RWPE2 (cell line): ENCODE data around the gene GRB14.

Source experiments
- ATAC-seq: fragments of 200-7000 bp; cut with Tn5 transposase; 3 replicates; pipeline ENCODE4 v1.9.1; 2021; ENCODE audit warnings: low read depth
- DNase-seq: peaks from one replicate; pipeline ENCODE4 v3.0.0-alpha.2; 2020; ENCODE audit warnings: low spot score
- H3K27ac ChIP-seq: fragments of 450-650 bp; 2 replicates; pipeline ENCODE4 v1.5.1; 2017; ENCODE audit warnings: mild to moderate bottlenecking; ENCODE audit not compliant: poor library complexity, severe bottlenecking
- H3K27me3 ChIP-seq: fragments of 250-450 bp; sonication (Bioruptor Pico); 2 replicates; pipeline ENCODE4 v1.5.1; 2021; ENCODE audit warnings: mild to moderate bottlenecking, moderate library complexity; ENCODE audit not compliant: insufficient read depth, poor library complexity, severe bottlenecking
- H3K36me3 ChIP-seq: fragments of 250-450 bp; sonication (Bioruptor Pico); 2 replicates; pipeline ENCODE4 v1.5.1; 2020; ENCODE audit warnings: low read depth, mild to moderate bottlenecking, moderate library complexity
- H3K4me1 ChIP-seq: fragments of 250-450 bp; sonication (Bioruptor Pico); 2 replicates; pipeline ENCODE4 v1.5.1; 2021; ENCODE audit warnings: mild to moderate bottlenecking, moderate library complexity; ENCODE audit not compliant: insufficient read depth, poor library complexity, severe bottlenecking
- H3K4me3 ChIP-seq: fragments of 250-450 bp; sonication (Bioruptor Pico); 2 replicates; pipeline ENCODE4 v1.5.1; 2021; ENCODE audit warnings: mild to moderate bottlenecking, moderate library complexity; ENCODE audit not compliant: severe bottlenecking
- H3K9me3 ChIP-seq: fragments of 250-450 bp; sonication (Bioruptor Pico); 2 replicates; pipeline ENCODE4 v1.5.1; 2021; ENCODE audit warnings: mild to moderate bottlenecking, moderate library complexity; ENCODE audit not compliant: severe bottlenecking
- TF ChIP-seq, protein P1 (sequence below): fragments of 450-650 bp; IDR thresholded peaks from one replicate; pipeline ENCODE4 v1.5.1; 2017; ENCODE audit warnings: mild to moderate bottlenecking, moderate library complexity; ENCODE audit not compliant: poor library complexity, severe bottlenecking

GRB14 gene

DNA sequence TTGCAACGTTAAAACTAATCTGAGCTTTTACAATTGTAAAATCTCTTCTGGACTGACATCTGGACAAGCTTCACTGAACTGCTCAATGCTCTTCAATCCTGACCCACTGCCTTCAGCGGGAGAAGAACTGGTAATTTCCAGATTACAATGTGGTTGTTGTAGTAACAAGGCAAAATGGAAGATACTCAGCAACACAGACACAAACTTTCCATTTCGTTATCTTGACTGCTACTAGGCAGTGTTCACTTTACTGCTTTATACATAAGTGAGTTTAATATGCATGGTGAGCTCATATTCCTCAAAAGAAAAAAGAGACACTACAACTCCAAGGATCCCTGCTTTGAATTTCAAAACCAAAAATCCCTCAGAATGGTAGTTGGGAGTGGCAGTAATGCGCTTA is 51.9 kb downstream of the GRB14 start:
- Histone ChIP-seq H3K9me3 (no peaks in the 10 kb centered on the region), H3K4me1 (no peaks in the 10 kb centered on the region), H3K27ac (no peak overlapping the region), H3K4me3 (no peak overlapping the region), H3K27me3 (no peaks in the 10 kb centered on the region), H3K36me3 (no peaks in the 10 kb centered on the region)
- DNase-seq (no peak), ATAC-seq (no peak)
- TF ChIP-seq, protein P1, sequence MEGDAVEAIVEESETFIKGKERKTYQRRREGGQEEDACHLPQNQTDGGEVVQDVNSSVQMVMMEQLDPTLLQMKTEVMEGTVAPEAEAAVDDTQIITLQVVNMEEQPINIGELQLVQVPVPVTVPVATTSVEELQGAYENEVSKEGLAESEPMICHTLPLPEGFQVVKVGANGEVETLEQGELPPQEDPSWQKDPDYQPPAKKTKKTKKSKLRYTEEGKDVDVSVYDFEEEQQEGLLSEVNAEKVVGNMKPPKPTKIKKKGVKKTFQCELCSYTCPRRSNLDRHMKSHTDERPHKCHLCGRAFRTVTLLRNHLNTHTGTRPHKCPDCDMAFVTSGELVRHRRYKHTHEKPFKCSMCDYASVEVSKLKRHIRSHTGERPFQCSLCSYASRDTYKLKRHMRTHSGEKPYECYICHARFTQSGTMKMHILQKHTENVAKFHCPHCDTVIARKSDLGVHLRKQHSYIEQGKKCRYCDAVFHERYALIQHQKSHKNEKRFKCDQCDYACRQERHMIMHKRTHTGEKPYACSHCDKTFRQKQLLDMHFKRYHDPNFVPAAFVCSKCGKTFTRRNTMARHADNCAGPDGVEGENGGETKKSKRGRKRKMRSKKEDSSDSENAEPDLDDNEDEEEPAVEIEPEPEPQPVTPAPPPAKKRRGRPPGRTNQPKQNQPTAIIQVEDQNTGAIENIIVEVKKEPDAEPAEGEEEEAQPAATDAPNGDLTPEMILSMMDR = no peak

DNA sequence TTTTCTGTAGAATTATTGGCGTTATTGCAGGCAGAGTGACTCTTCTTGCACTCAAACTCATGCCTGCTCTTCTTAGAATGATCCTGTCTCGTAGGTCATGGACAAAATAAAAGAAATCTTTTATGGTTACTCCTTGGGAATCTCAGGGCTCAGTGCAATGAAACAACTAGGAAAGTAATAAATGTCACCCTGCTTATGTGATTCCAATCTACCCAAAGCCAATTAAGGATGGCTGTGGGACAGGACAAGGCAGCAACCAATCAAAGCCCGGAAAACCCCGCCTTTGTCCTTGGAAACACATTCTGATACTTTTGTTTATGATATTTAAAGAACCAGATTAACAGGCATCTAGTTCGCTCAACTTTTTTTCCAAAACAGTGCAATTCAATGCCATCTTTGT is 53.0 kb downstream of the GRB14 start:
- no peaks in the 10 kb centered on the region for H3K9me3 ChIP-seq
- TF ChIP-seq, protein P1 = no peak
- H3K36me3 ChIP-seq = no peaks in the 10 kb centered on the region
- no peak for DNase-seq
- H3K4me1 ChIP-seq = no peaks in the 10 kb centered on the region
- no peak overlapping the region for H3K27ac ChIP-seq
- ATAC-seq = no peak
- H3K27me3 ChIP-seq = no peaks in the 10 kb centered on the region
- no peak overlapping the region for H3K4me3 ChIP-seq

DNA sequence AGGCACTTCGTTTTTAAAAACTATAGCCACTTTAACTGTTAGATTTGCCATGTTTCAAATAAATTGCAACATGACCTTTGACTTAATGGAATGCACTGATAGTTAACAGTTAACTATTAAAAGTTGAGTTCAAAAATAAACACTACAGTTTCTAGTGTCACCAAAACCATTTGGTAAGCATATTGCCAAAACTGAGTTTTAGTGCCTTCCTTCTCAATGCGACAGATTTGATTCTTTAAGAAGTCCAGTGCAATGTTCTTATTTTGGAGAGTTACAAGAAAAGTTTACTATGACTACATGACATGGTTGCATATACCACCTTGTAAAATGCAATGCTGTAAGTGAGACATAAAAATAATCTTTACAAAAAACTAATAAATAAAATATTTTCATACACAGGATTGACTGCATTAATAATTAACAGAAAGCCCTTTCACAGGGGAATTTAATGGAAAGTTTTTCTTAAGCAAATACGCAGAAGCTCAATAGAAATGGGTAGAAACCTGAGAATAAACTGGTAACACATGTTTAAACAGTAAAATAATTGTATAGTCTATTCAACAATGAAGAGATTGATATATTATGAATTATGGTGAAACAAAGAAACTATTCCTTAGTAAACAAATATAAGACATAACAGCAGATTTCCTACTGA is 53.8 kb downstream of the GRB14 start:
- H3K4me3 ChIP-seq = no peak overlapping the region
- no peaks in the 10 kb centered on the region for H3K36me3 ChIP-seq
- TF ChIP-seq, protein P1 = no peak
- no peaks in the 10 kb centered on the region for H3K9me3 ChIP-seq
- ATAC-seq (no peak), DNase-seq (no peak)
- no peaks in the 10 kb centered on the region for H3K27me3 ChIP-seq
- H3K27ac ChIP-seq = no peak overlapping the region
- H3K4me1 ChIP-seq = no peaks in the 10 kb centered on the region

DNA sequence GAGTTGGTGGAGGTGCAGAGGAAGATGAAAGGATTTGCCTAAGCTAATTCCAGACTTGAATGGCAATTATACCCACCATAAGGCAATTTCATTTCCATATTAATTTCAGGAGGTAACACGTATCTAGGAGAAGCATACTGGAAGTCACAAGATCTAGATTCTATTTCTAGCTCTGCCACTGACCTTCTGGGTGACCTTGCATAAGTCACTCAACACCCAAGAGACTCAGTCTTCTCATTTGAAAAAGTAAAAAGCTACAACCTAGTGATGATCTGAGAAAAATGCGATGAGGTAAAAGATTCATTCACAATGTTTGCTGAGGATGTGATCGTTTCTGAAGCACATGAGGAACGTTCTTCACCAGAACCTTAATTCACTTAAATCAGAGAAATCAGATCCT is 55.9 kb downstream of the GRB14 start:
- ATAC-seq (no peak), DNase-seq (no peak)
- Histone ChIP-seq H3K4me3 (no peak overlapping the region), H3K27me3 (no peaks in the 10 kb centered on the region), H3K36me3 (no peaks in the 10 kb centered on the region), H3K4me1 (no peaks in the 10 kb centered on the region), H3K27ac (no peak overlapping the region), H3K9me3 (no peaks in the 10 kb centered on the region)
- TF ChIP-seq, protein P1 = no peak

DNA sequence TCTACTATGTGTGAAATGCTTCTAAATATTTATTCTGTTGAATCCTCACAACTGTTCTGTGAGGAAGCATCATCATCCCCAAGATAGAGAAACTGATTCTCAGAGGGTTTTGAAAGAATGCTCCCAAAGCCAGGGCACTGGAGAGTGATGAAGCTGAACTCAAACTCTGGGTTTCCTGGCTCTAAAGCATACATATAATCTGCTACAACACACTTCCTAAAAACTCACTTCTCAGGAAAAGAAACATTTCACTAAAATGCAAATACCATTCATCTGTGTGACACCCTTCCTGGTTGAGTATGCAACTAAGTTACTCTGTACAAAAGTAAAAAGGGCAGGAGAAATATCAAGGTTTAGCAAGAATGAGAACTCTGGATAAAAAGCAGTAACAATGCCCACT is 58.6 kb downstream of the GRB14 start:
- TF ChIP-seq, protein P1 = no peak
- no peaks in the 10 kb centered on the region for H3K27me3 ChIP-seq
- H3K36me3 ChIP-seq = no peaks in the 10 kb centered on the region
- H3K4me3 ChIP-seq = no peak overlapping the region
- H3K4me1 ChIP-seq = no peaks in the 10 kb centered on the region
- ATAC-seq (no peak), DNase-seq (no peak)
- no peaks in the 10 kb centered on the region for H3K9me3 ChIP-seq
- no peak overlapping the region for H3K27ac ChIP-seq
